Stomach (tissue), 9 donors: Measurements from ENCODE around the gene OSBPL6. TPM values are rescaled to one million over a fixed set of nuclear protein-coding genes. Genes with fewer than 3 reads are reported as not detected.

Source experiments
- DNase-seq, 2 donors: peaks; one replicate each; pipeline versions ENCODE4 v3.0.0 to v3.0.0-alpha.2; 2013 to 2019
- H3K27ac ChIP-seq, 5 donors: fragments of 200-600 bp in 4 of 5; sonication (generic) in 4 of 5; one replicate each; pipeline ENCODE4 v1.5.1; 2013 to 2019; ENCODE audit warnings: mild to moderate bottlenecking in 1 of 5, moderate library complexity in 1 of 5
- H3K27me3 ChIP-seq, 3 donors: fragments of 200-600 bp; sonication (generic); one replicate each; pipeline ENCODE4 v1.5.1; 2017 to 2019; ENCODE audit warnings: mixed run types in 1 of 3
- H3K36me3 ChIP-seq, 4 donors: fragments of 200-600 bp; sonication (generic); 1 replicate in 3 of 4; 2 replicates in 1 of 4; pipeline ENCODE4 v1.5.1; 2016 to 2019
- H3K4me1 ChIP-seq, 4 donors: fragments of 200-600 bp; sonication (generic); one replicate each; pipeline ENCODE4 v1.5.1; 2016 to 2019
- H3K4me3 ChIP-seq, 4 donors: fragments of 200-600 bp; sonication (generic) in 3 of 4; one replicate each; pipeline ENCODE4 v1.5.1; 2016 to 2019; ENCODE audit warnings: mild to moderate bottlenecking in 1 of 4
- H3K9me3 ChIP-seq, 4 donors: fragments of 200-600 bp; sonication (generic); one replicate each; pipeline ENCODE4 v1.5.1; 2016 to 2019
- CTCF ChIP-seq, 7 experiments: fragments of 450-650 bp in 4 of 7; fragments of 200-600 bp in 3 of 7; sonication (generic) in 3 of 7; IDR thresholded peaks; one replicate each; pipeline ENCODE4 v1.5.1; 2016 to 2019; ENCODE audit warnings: antibody characterized with exemption in 7 of 7, control low read depth in 2 of 7, mild to moderate bottlenecking in 1 of 7
- EP300 ChIP-seq: sonication (generic); formaldehyde crosslinking; IDR thresholded peaks from one replicate; pipeline ENCODE4 v1.6.1; 2017; ENCODE audit warnings: antibody characterized with exemption
- POLR2A ChIP-seq, 4 donors: fragments of 450-650 bp; IDR thresholded peaks; one replicate each; pipeline ENCODE4 v1.6.1; 2016; ENCODE audit warnings: antibody characterized with exemption in 4 of 4, control low read depth in 2 of 4, mild to moderate bottlenecking in 1 of 4, moderate library complexity in 1 of 4
- POLR2AphosphoS5 ChIP-seq, 3 donors: sonication (generic); formaldehyde crosslinking; IDR thresholded peaks; one replicate each; pipeline ENCODE4 v1.6.1; 2016; ENCODE audit warnings: antibody characterized with exemption in 3 of 3
- WGBS, 5 donors: extraction: QIAGEN DNeasy Blood & Tissue Kit in 3 of 5; methylation state at CpG; one replicate each; pipeline versions ENCODE4 v1.1.5 to v1.1.7; 2013 to 2018; 5-methylcytosine and 5-hydroxymethylcytosine counted together
- intact Hi-C: fragments of 100-400 bp; cut with DNase I; formaldehyde crosslinking; loops from one replicate; pipeline ENCODE4 v1.15.1; 2023; ENCODE audit warnings: low total_unique reads
- polyA plus RNA-seq, 3 donors: library from polyadenylated mRNA; stranded (reverse); fragments of 200-250 nt; gene quantifications; one replicate each; pipeline ENCODE4 v1.2.3, GENCODE V29; 2013
- total RNA-seq, 5 donors: library from RNA; depleted of rRNA; stranded (reverse); fragments of >200 nt; gene quantifications; one replicate each; pipeline versions ENCODE4 v1.1.0 to v1.2.3, GENCODE V29; 2014 to 2016
- donor health status: healthy with polysubstance abuse.
- donor health status: Bipolar disorder and iron deficiency.
- donor health status: healthy.

Gene OSBPL6
- total and polyA plus RNA-seq, 8 donors: 0.29 to 77.6 (median 0.98) TPM

- no peak for DNase-seq
- H3K27me3 ChIP-seq: no peaks in the 10 kb centered on the region
- no peak overlapping the region for H3K4me3 ChIP-seq
- H3K36me3 ChIP-seq: no peaks in the 10 kb centered on the region
- H3K27ac ChIP-seq: no peak overlapping the region
- intact Hi-C loops: no loop called here
- H3K4me1 ChIP-seq: peaks cover 0 to 11% (median 5%) of the 10 kb centered on the region in 4 donors
- TF ChIP-seq CTCF (IDR thresholded peaks at IDR 0.05) (no peak), EP300 (no peak), POLR2AphosphoS5 (IDR thresholded peaks at IDR 0.05) (no peak), POLR2A (IDR thresholded peaks at IDR 0.05) (no peak)
- WGBS, 5 donors: 72 to 87% (median 76%) methylated on average over 2 of the region's 2 CpGs
- H3K9me3 ChIP-seq: no peaks in the 10 kb centered on the region
Observed at GRCh38 chr2:178238750-178239149, 44.4 kb downstream of the OSBPL6 start.

- H3K27me3 ChIP-seq: no peaks in the 10 kb centered on the region
- no peaks in the 10 kb centered on the region for H3K36me3 ChIP-seq
- peaks cover 0 to 11% (median 5%) of the 10 kb centered on the region in 4 donors for H3K4me1 ChIP-seq
- intact Hi-C loops: no loop called here
- peak; percentile 37 to 90 for DNase-seq
- H3K4me3 ChIP-seq: no peak overlapping the region
- no peaks in the 10 kb centered on the region for H3K9me3 ChIP-seq
- peak overlapping the region in 2 of 5 donors; percentile 23 to 43 for H3K27ac ChIP-seq
- 40 to 44% (median 40%) methylated on average over 5 of the region's 5 CpGs for WGBS, 5 donors
- TF ChIP-seq EP300 (peak; percentile 36), CTCF (IDR thresholded peaks at IDR 0.05) (no peak), POLR2AphosphoS5 (IDR thresholded peaks at IDR 0.05) (peak in 1 of 3 donors; percentile 82), POLR2A (IDR thresholded peaks at IDR 0.05) (no peak)
Observed at GRCh38 chr2:178241844-178242551, 47.7 kb downstream of the OSBPL6 start.

- TF ChIP-seq CTCF (IDR thresholded peaks at IDR 0.05): no peak
- TF ChIP-seq POLR2A (IDR thresholded peaks at IDR 0.05): no peak
- no peak for TF ChIP-seq EP300
- TF ChIP-seq POLR2AphosphoS5 (IDR thresholded peaks at IDR 0.05): no peak
- no peaks in the 10 kb centered on the region for H3K27me3 ChIP-seq
- no peaks in the 10 kb centered on the region for H3K9me3 ChIP-seq
- intact Hi-C loops: no loop called here
- no peaks in the 10 kb centered on the region for H3K36me3 ChIP-seq
- H3K27ac ChIP-seq: no peak overlapping the region
- WGBS, 5 donors: 49 to 75% (median 67%) methylated on average over 2 of the region's 2 CpGs
- no peak for DNase-seq
- no peak overlapping the region for H3K4me3 ChIP-seq
- H3K4me1 ChIP-seq: peaks cover 0 to 11% (median 5%) of the 10 kb centered on the region in 4 donors
Observed at GRCh38 chr2:178242552-178242883, 48.2 kb downstream of the OSBPL6 start.

- DNase-seq: no peak
- Histone ChIP-seq H3K9me3 (no peaks in the 10 kb centered on the region), H3K27ac (no peak overlapping the region), H3K27me3 (no peaks in the 10 kb centered on the region), H3K4me1 (peaks cover 0 to 11% (median 5%) of the 10 kb centered on the region in 4 donors), H3K4me3 (no peak overlapping the region), H3K36me3 (no peaks in the 10 kb centered on the region)
- 69 to 84% (median 75%) methylated on average over 1 of the region's 1 CpG for WGBS, 5 donors
- TF ChIP-seq CTCF (IDR thresholded peaks at IDR 0.05): no peak
- TF ChIP-seq EP300: no peak
- intact Hi-C loops: no loop called here
Observed at GRCh38 chr2:178243961-178244360, 49.6 kb downstream of the OSBPL6 start.
